Endothelial cell of umbilical vein (primary cell): Measurements from ENCODE around the gene CPED1. TPM values are rescaled to one million over a fixed set of nuclear protein-coding genes. Genes with fewer than 3 reads are reported as not detected.

Experiments used
- BruUV-seq: library from RNA; stranded (reverse); fragments of 400-500 nt; replicated peaks from 2 replicates; lab custom pipeline; 2021; lab: Mats Ljungman, UMichigan
- CTCF ChIA-PET: fragments of 300-600, 350-600 bp; sonication (Branson Sonifier 250); formaldehyde crosslinking; loops from one replicate; lab custom pipeline; 2021; ENCODE audit warnings: antibody characterized with exemption, inconsistent platforms; lab: Charles Lee
- POLR2A ChIA-PET: fragments of 300-600, 350-600 bp; sonication (Branson Sonifier 250); formaldehyde crosslinking; loops from one replicate; lab custom pipeline; 2021; ENCODE audit warnings: antibody characterized with exemption, inconsistent platforms; lab: Charles Lee
- DNase-seq: peaks from one replicate; pipeline ENCODE4 v3.0.0-alpha.2; 2011; ENCODE audit warnings: low read depth, low spot score
- FAIRE-seq: peaks from 2 replicates; lab custom pipeline; 2011; peaks lifted over from hg19 to GRCh38; lab: Jason Lieb, UNC
- H2AFZ ChIP-seq: 2 replicates; pipeline ENCODE4 v1.6.0; 2012; ENCODE audit warnings: low read depth, low read length, control low read depth, inconsistent platforms
- H3K27ac ChIP-seq: 2 replicates; pipeline ENCODE4 v1.5.1; 2011; ENCODE audit warnings: low read depth, mild to moderate bottlenecking, control low read depth, low read length, moderate library complexity; ENCODE audit not compliant: insufficient read depth
- H3K27me3 ChIP-seq, 2 experiments: 2 replicates each; pipeline versions ENCODE4 v1.6.0 to v1.6.1; 2011; ENCODE audit warnings: low read length in 2 of 2, mixed read lengths in 1 of 2; ENCODE audit not compliant: control insufficient read depth in 2 of 2, insufficient read depth in 2 of 2
- H3K36me3 ChIP-seq, 2 experiments: 2 replicates in 1 of 2; 3 replicates in 1 of 2; pipeline ENCODE4 v1.5.1; 2011; ENCODE audit warnings: low read length in 2 of 2, mild to moderate bottlenecking in 1 of 2, moderate library complexity in 1 of 2; ENCODE audit not compliant: control insufficient read depth in 2 of 2, insufficient read depth in 2 of 2; ENCODE audit errors: extremely low read depth in 1 of 2
- H3K4me1 ChIP-seq: 3 replicates; pipeline ENCODE4 v1.5.1; 2011; ENCODE audit warnings: mild to moderate bottlenecking, low read length; ENCODE audit not compliant: control insufficient read depth, insufficient read depth; ENCODE audit errors: extremely low read depth
- H3K4me2 ChIP-seq: 2 replicates; pipeline ENCODE4 v1.6.1; 2011; ENCODE audit warnings: low read length, control low read depth, mixed read lengths; ENCODE audit not compliant: insufficient read depth
- H3K4me3 ChIP-seq, 3 experiments: fragments of 200-600 bp in 1 of 3; sonication (generic), shearing (Covaris generic) in 1 of 3; replicated peaks in 1 of 3; 2 replicates each; pipeline ENCODE4 v1.5.1; 2011 to 2016; ENCODE audit warnings: control low read depth in 3 of 3, low read length in 3 of 3, mild to moderate bottlenecking in 2 of 3, inconsistent platforms in 1 of 3, low read depth in 1 of 3, moderate library complexity in 1 of 3; ENCODE audit not compliant: insufficient read depth in 1 of 3
- H3K79me2 ChIP-seq: 2 replicates; pipeline ENCODE4 v1.6.0; 2012; ENCODE audit warnings: low read length, inconsistent platforms; ENCODE audit not compliant: control insufficient read depth, insufficient read depth
- H3K9ac ChIP-seq: replicated peaks from 2 replicates; pipeline ENCODE3; 2011; ENCODE audit warnings: low read length, control low read depth; ENCODE audit not compliant: insufficient read depth; ENCODE audit errors: extremely low read depth
- H3K9me1 ChIP-seq: replicated peaks from 3 replicates; pipeline ENCODE4 v1.6.0; 2011; ENCODE audit warnings: mild to moderate bottlenecking, low read length; ENCODE audit not compliant: control insufficient read depth, insufficient read depth; ENCODE audit errors: extremely low read depth
- H3K9me3 ChIP-seq: replicated peaks from 2 replicates; pipeline ENCODE4 v1.5.1; 2012; ENCODE audit warnings: low read length, inconsistent platforms; ENCODE audit not compliant: control insufficient read depth, insufficient read depth
- H4K20me1 ChIP-seq: replicated peaks from 2 replicates; pipeline ENCODE3; 2011; ENCODE audit warnings: mild to moderate bottlenecking, low read length; ENCODE audit not compliant: control insufficient read depth, insufficient read depth; ENCODE audit errors: extremely low read depth
- CTCF ChIP-seq, 2 donors: IDR thresholded peaks; 1 replicate in 1 of 2; 2 replicates in 1 of 2; pipeline ENCODE4 v1.5.1; 2011; ENCODE audit warnings: low read length in 2 of 2, mild to moderate bottlenecking in 2 of 2, moderate library complexity in 2 of 2, control low read depth in 1 of 2, inconsistent platforms in 1 of 2, low read depth in 1 of 2; ENCODE audit not compliant: insufficient read depth in 1 of 2; ENCODE audit errors: extremely low read depth in 1 of 2
- EZH2 ChIP-seq: IDR thresholded peaks from 2 replicates; pipeline ENCODE4 v1.6.1; 2012; ENCODE audit warnings: borderline replicate concordance, low read depth, mild to moderate bottlenecking, moderate library complexity, low read length, inconsistent platforms; ENCODE audit not compliant: severe bottlenecking
- FOS ChIP-seq: IDR thresholded peaks from 2 replicates; pipeline ENCODE4 v1.6.1; 2011; ENCODE audit warnings: mild to moderate bottlenecking, low read length, moderate library complexity, borderline replicate concordance; ENCODE audit not compliant: insufficient read depth
- GATA2 ChIP-seq: IDR thresholded peaks from 2 replicates; pipeline ENCODE4 v1.7.0; 2011; ENCODE audit warnings: low read depth, mild to moderate bottlenecking, moderate library complexity, mixed read lengths, low read length; ENCODE audit not compliant: insufficient read length, insufficient read depth
- JUN ChIP-seq: IDR thresholded peaks from 2 replicates; pipeline ENCODE4 v1.6.1; 2011; ENCODE audit warnings: borderline replicate concordance, low read depth; ENCODE audit not compliant: insufficient read length, insufficient read depth
- MYC ChIP-seq: IDR thresholded peaks from one replicate; pipeline ENCODE4 v1.6.1; 2011; ENCODE audit warnings: mild to moderate bottlenecking, low read depth, low read length
- POLR2A ChIP-seq: IDR thresholded peaks from 2 replicates; pipeline ENCODE4 v1.6.1; 2012; ENCODE audit warnings: low read depth, mild to moderate bottlenecking, control low read depth, low read length
- POLR2AphosphoS5 ChIP-seq: IDR thresholded peaks from 2 replicates; pipeline ENCODE4 v1.6.1; 2012; ENCODE audit warnings: low read depth, mild to moderate bottlenecking, control low read depth, low read length, moderate library complexity; ENCODE audit not compliant: insufficient read depth
- dilution Hi-C: fragments of 300-500 bp; cut with MboI; formaldehyde crosslinking; loops from one replicate; pipeline ENCODE4 v1.15.0; 2019; ENCODE audit warnings: low sequenced_read_pairs; ENCODE audit not compliant: extremely low pct_ligation_motif_present
- intact Hi-C: fragments of 100-400 bp; cut with micrococcal nuclease; formaldehyde crosslinking; loops from one replicate; pipeline ENCODE4 v1.10.0; 2022
- polyA plus RNA-seq, 4 experiments: library from polyadenylated mRNA; depleted of rRNA in 3 of 4; stranded (reverse) in 3 of 4; unstranded in 1 of 4; fragments of >200 nt; gene quantifications; 2 replicates each; pipeline versions ENCODE4 v1.2.1 to v1.2.3, GENCODE V29; 2011 to 2012; ENCODE audit warnings: missing spikeins in 1 of 4
- total RNA-seq: library from RNA; stranded (reverse); gene quantifications from 2 replicates; pipeline ENCODE4 v1.2.3, GENCODE V29; 2021
- TF ChIP-seq, protein P1 (sequence below): IDR thresholded peaks from 2 replicates; pipeline ENCODE4 v1.6.1; 2011; ENCODE audit not compliant: insufficient read depth, insufficient read length

Gene CPED1
- total and polyA plus RNA-seq, 2 donors (not counting 3 experiments of a cell fraction or from before 2014, with no cell fraction given): 0.22 to 3.0 TPM

DNA sequence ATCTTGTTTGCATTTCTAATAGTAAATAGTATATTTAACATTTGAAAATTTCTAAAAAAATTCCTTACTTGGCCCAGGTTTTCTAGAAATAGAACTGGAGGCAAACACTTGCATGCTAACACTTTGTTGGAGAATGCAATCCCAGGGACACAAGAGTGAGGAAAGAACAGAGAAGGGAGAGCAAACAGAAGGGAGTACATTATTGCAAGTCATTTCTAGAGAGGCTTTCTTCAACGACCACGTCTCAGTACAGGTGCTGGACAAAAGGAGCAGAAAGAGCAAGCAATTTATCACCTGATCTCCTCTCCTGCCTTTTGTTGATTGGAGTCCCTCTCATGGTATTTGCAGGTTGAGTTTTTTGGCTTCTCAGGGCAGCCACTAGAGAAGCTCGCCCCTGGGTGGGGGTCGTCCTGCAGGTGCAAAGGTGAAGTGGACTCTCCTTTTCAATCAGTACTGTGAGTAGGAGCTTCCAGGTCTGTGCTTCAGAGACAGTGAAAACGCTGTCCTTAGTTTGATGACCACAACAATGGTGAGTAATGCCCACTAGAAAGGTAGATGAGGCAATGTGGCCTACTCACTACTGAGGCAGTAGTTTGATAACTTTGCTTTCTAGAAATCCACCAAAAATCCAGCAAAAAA is 5.2 kb downstream of the CPED1 start:
- FAIRE-seq: no peak
- CTCF ChIA-PET: no interaction called here
- intact Hi-C loops (no loop called here), dilution Hi-C loops (loop anchor here (25.0 kb wide), 1 partner anchor 94 kb away; no protein-coding TSS in a partner anchor)
- Histone ChIP-seq H3K9me3 (no peaks in the 10 kb centered on the region), H4K20me1 (no peaks in the 10 kb centered on the region), H3K27ac (no peak overlapping the region), H3K4me1 (peaks cover 10% of the 10 kb centered on the region), H3K4me3 (no peak overlapping the region), H3K36me3 (no peaks in the 10 kb centered on the region), H3K9me1 (no peaks in the 10 kb centered on the region), H3K27me3 (peaks cover 2 to 9% of the 10 kb centered on the region in 2 experiments), H3K9ac (no peak overlapping the region), H3K4me2 (no peak overlapping the region), H3K79me2 (no peaks in the 10 kb centered on the region), H2AFZ (no peak overlapping the region)
- DNase-seq: no peak
- POLR2A ChIA-PET: no interaction called here
- TF ChIP-seq, protein P1, sequence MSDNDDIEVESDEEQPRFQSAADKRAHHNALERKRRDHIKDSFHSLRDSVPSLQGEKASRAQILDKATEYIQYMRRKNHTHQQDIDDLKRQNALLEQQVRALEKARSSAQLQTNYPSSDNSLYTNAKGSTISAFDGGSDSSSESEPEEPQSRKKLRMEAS: no peak
- TF ChIP-seq FOS: no peak
- no peak for TF ChIP-seq POLR2AphosphoS5
- TF ChIP-seq GATA2: no peak
- TF ChIP-seq POLR2A: no peak
- no peak for TF ChIP-seq EZH2
- no peak for TF ChIP-seq CTCF (IDR thresholded peaks at IDR 0.05; ENCODE audit: extremely low read depth in 1 of 2, insufficient read depth in 1 of 2, low read depth in 1 of 2, low read length in 2 of 2)
- TF ChIP-seq JUN: no peak
- no peak for TF ChIP-seq MYC
- no TSS peak for BruUV-seq
